SK-MEL-5 (cell line): ENCODE data around the gene USE1. TPM values are rescaled to one million over a fixed set of nuclear protein-coding genes. Genes with fewer than 3 reads are reported as not detected.

Experiments used
- DNase-seq: peaks from one replicate; pipeline ENCODE4 v3.0.0-alpha.2; 2016; ENCODE audit warnings: low read depth, low spot score
- in situ Hi-C: cut with HindIII; loops from 2 replicates; pipeline ENCODE4 v1.10.0; 2016; ENCODE audit warnings: low sequenced_read_pairs, high pct_unique_total_duplicates, low pct_unique_long_range_greater_than_20kb
- total RNA-seq: library from RNA; depleted of rRNA; stranded (reverse); fragments of >200 nt; shearing (Covaris generic); gene quantifications from 2 replicates; pipeline ENCODE4 v1.2.3, GENCODE V29; 2014

The USE1 gene
- total RNA-seq, 1 experiment from 2014 or later: 6.8 TPM

- DNase-seq: peak; percentile 96
- in situ Hi-C loops: no loop called here
Observed at GRCh38 chr19:17226002-17226933, 11.1 kb downstream of the USE1 start, which contains the start of gene OCEL1. Gene OCEL1, plus strand, starts transcription at chr19:17226226. Its CDS starts 22 bp downstream, at chr19:17226248.

- in situ Hi-C loops: no loop called here
- DNase-seq: no peak
Observed at GRCh38 chr19:17227798-17228367, 12.7 kb downstream of the USE1 start.

- no peak for DNase-seq
- in situ Hi-C loops: no loop called here
Observed at GRCh38 chr19:17229890-17230289, 14.7 kb downstream of the USE1 start.

GRCh38 chr19:17232258-17232657 is 17.1 kb downstream of the USE1 start:
- DNase-seq: no peak
- in situ Hi-C loops: no loop called here

GRCh38 chr19:17234911-17235299 is 19.7 kb downstream of the USE1 start:
- DNase-seq: peak; percentile 65
- in situ Hi-C loops: no loop called here

GRCh38 chr19:17235300-17235970 is 20.3 kb downstream of the USE1 start:
- DNase-seq: peak; percentile 52
- in situ Hi-C loops: no loop called here

GRCh38 chr19:17235971-17236777 is 21.0 kb downstream of the USE1 start:
- in situ Hi-C loops: no loop called here
- DNase-seq: peak; percentile 54

GRCh38 chr19:17236811-17237543 is 21.8 kb downstream of the USE1 start:
- DNase-seq: no peak
- in situ Hi-C loops: no loop called here

- in situ Hi-C loops: no loop called here
- no peak for DNase-seq
Observed at GRCh38 chr19:17237747-17238706, 22.9 kb downstream of the USE1 start.

GRCh38 chr19:17240062-17240752 is 25.1 kb downstream of the USE1 start:
- no peak for DNase-seq
- in situ Hi-C loops: no loop called here

- DNase-seq: no peak
- in situ Hi-C loops: no loop called here
Observed at GRCh38 chr19:17240826-17241399, 25.8 kb downstream of the USE1 start.

- in situ Hi-C loops: no loop called here
- no peak for DNase-seq
Observed at GRCh38 chr19:17242431-17243208, 27.5 kb downstream of the USE1 start.

- no peak for DNase-seq
- in situ Hi-C loops: no loop called here
Observed at GRCh38 chr19:17243211-17243829, 28.2 kb downstream of the USE1 start.
